Measurements from ENCODE around the gene FAM151B. TPM values are rescaled to one million over a fixed set of nuclear protein-coding genes. Genes with fewer than 3 reads are reported as not detected.

The FAM151B gene
- total and polyA plus RNA-seq, 10 donors, result 0.35 to 6.6 (median 3.4) TPM

GRCh38 chr5:80569961-80570786 lies 82.3 kb downstream of the FAM151B start, which contains the start of gene ANKRD34B:
TSS of gene ANKRD34B (minus strand) at chr5:80570280. CDS start at chr5:80560019, 10,261 bp downstream.
- Histone ChIP-seq H3K27me3 (replicated peaks in 1 of 7) (peaks cover 3 to 95% (median 54%) of the 10 kb centered on the region in 7 donors), H3K4me3 (peak within 1 kb of the TSS; percentile 16 to 68 (median 44)), H3K9me3 (no peaks in the 10 kb centered on the region), H3K4me1 (peaks cover 8 to 22% (median 19%) of the 10 kb centered on the region in 6 donors), H3K27ac (no peak within 1 kb of the TSS), H3K36me3 (no peaks in the 10 kb centered on the region)
- DNase-seq, result peak; percentile 86
- intact Hi-C loops (cut with DNase I; ENCODE audit: low total_unique reads), result no loop called here
- 2 to 6% (median 3%) methylated on average over 37 to 73 of the region's 73 CpGs for WGBS, 5 donors
- TF ChIP-seq CTCF (IDR thresholded peaks at IDR 0.05 in 8 of 11, conservative IDR thresholded peaks at IDR 0.05 in 3 of 11) (no peak), POLR2AphosphoS5 (IDR thresholded peaks at IDR 0.05) (no peak)

- no peak for DNase-seq
- intact Hi-C loops (cut with DNase I; ENCODE audit: low total_unique reads), result no loop called here
- no peaks in the 10 kb centered on the region for H3K36me3 ChIP-seq
- TF ChIP-seq POLR2AphosphoS5 (IDR thresholded peaks at IDR 0.05), result no peak
- no peak for TF ChIP-seq CTCF (IDR thresholded peaks at IDR 0.05 in 8 of 11, conservative IDR thresholded peaks at IDR 0.05 in 3 of 11)
- H3K4me1 ChIP-seq, result peaks cover 8 to 22% (median 19%) of the 10 kb centered on the region in 6 donors
- H3K4me3 ChIP-seq, result no peak overlapping the region
- no peak overlapping the region for H3K27ac ChIP-seq
- WGBS, 5 donors, result 68 to 88% (median 73%) methylated on average over 3 of the region's 3 CpGs
- peaks cover 3 to 74% (median 49%) of the 10 kb centered on the region in 7 donors for H3K27me3 ChIP-seq (replicated peaks in 1 of 7)
- H3K9me3 ChIP-seq, result no peaks in the 10 kb centered on the region
Observed at GRCh38 chr5:80573062-80573461, 85.2 kb downstream of the FAM151B start.

- H3K36me3 ChIP-seq, result no peaks in the 10 kb centered on the region
- peaks cover 0 to 40% (median 20%) of the 10 kb centered on the region in 7 donors for H3K27me3 ChIP-seq (replicated peaks in 1 of 7)
- 76 to 86% (median 81%) methylated on average over 5 of the region's 5 CpGs for WGBS, 5 donors
- intact Hi-C loops (cut with DNase I; ENCODE audit: low total_unique reads), result no loop called here
- peaks cover 0 to 6% (median 0%) of the 10 kb centered on the region in 8 donors for H3K9me3 ChIP-seq
- H3K27ac ChIP-seq, result no peak overlapping the region
- TF ChIP-seq CTCF (IDR thresholded peaks at IDR 0.05 in 8 of 11, conservative IDR thresholded peaks at IDR 0.05 in 3 of 11) (no peak), POLR2A (IDR thresholded peaks at IDR 0.05) (no peak), POLR2AphosphoS5 (IDR thresholded peaks at IDR 0.05) (no peak)
- no peaks in the 10 kb centered on the region for H3K4me1 ChIP-seq
- H3K4me3 ChIP-seq, result no peak overlapping the region
- DNase-seq, result no peak
Observed at GRCh38 chr5:80576383-80576782, 88.5 kb downstream of the FAM151B start.

DNA sequence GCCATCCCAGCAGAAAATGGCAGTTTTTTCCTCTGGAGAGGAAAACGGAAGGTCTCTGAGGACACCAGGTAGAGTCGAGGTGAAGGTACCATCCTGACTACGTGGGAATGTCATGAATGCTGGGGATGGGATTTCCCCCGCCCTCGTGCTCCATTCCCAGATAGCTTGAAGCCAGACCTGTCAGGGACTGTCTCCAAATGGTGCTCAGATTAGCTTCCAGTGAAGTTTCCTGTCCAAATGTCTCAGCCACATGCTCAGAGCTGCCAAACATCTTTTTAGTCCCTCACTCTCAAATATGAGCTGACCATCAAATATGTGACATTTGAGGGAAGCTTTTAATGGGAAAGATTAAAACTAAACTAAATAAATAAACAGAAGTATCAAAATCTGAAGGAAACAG lies 89.8 kb downstream of the FAM151B start:
- no peak for DNase-seq
- TF ChIP-seq POLR2AphosphoS5 (IDR thresholded peaks at IDR 0.05) (no peak), CTCF (IDR thresholded peaks at IDR 0.05 in 8 of 11, conservative IDR thresholded peaks at IDR 0.05 in 3 of 11) (no peak), POLR2A (IDR thresholded peaks at IDR 0.05) (no peak)
- no peak overlapping the region for H3K4me3 ChIP-seq
- H3K27me3 ChIP-seq (replicated peaks in 1 of 7), result peaks cover 0 to 27% (median 9%) of the 10 kb centered on the region in 7 donors
- WGBS, 5 donors, result 49 to 68% (median 51%) methylated on average over 5 of the region's 5 CpGs
- no peaks in the 10 kb centered on the region for H3K36me3 ChIP-seq
- peaks cover 0 to 6% (median 0%) of the 10 kb centered on the region in 8 donors for H3K9me3 ChIP-seq
- H3K4me1 ChIP-seq, result no peaks in the 10 kb centered on the region
- H3K27ac ChIP-seq, result no peak overlapping the region
- intact Hi-C loops (cut with DNase I; ENCODE audit: low total_unique reads), result no loop called here
